ENCODE data around the gene EGFLAM. TPM values are rescaled to one million over a fixed set of nuclear protein-coding genes. Genes with fewer than 3 reads are reported as not detected.

Gene EGFLAM
- total RNA-seq, 4 donors from 2014 or later: 15.0 to 103 (median 62.5) TPM

GRCh38 chr5:38472541-38472940 lies 214.2 kb downstream of the EGFLAM start:
- ATAC-seq (ENCODE audit: low FRiP score): no peak
- no peak for DNase-seq (ENCODE audit: low spot score)
- TF ChIP-seq CTCF (IDR thresholded peaks at IDR 0.05): no peak

- TF ChIP-seq CTCF (IDR thresholded peaks at IDR 0.05): no peak
- ATAC-seq (ENCODE audit: low FRiP score): no peak
- DNase-seq (ENCODE audit: low spot score): no peak
These were observed 214.6 kb downstream of the EGFLAM start for GRCh38 chr5:38473008-38473407.

- DNase-seq (ENCODE audit: low spot score): no peak
- no peak for TF ChIP-seq CTCF (IDR thresholded peaks at IDR 0.05)
- no peak for ATAC-seq (ENCODE audit: low FRiP score)
These were observed 219.8 kb downstream of the EGFLAM start for GRCh38 chr5:38478166-38478565.

- ATAC-seq (ENCODE audit: low FRiP score) (no peak), DNase-seq (ENCODE audit: low spot score) (no peak)
These were observed 220.5 kb downstream of the EGFLAM start for GRCh38 chr5:38478878-38479277.

GRCh38 chr5:38479315-38479904 lies 221.1 kb downstream of the EGFLAM start:
- DNase-seq (ENCODE audit: low spot score) (no peak), ATAC-seq (ENCODE audit: low FRiP score) (no peak)

More at GRCh38 chr5:38478878-38479277, 220.5 kb downstream of the EGFLAM start:
- no peak for TF ChIP-seq CTCF (IDR thresholded peaks at IDR 0.05)

GRCh38 chr5:38483805-38484398 lies 225.5 kb downstream of the EGFLAM start:
- ATAC-seq (ENCODE audit: low FRiP score): no peak
- no peak for TF ChIP-seq CTCF (IDR thresholded peaks at IDR 0.05)
- no peak for DNase-seq (ENCODE audit: low spot score)

More at GRCh38 chr5:38479315-38479904, 221.1 kb downstream of the EGFLAM start:
- no peak for TF ChIP-seq CTCF (IDR thresholded peaks at IDR 0.05)

GRCh38 chr5:38494175-38494574 lies 235.8 kb downstream of the EGFLAM start:
- DNase-seq (ENCODE audit: low spot score) (no peak), ATAC-seq (ENCODE audit: low FRiP score) (no peak)
- no peak for TF ChIP-seq CTCF (IDR thresholded peaks at IDR 0.05)
